Body of pancreas (tissue), 4 donors: Measurements from ENCODE around the gene FBLN2. TPM values are rescaled to one million over a fixed set of nuclear protein-coding genes. Genes with fewer than 3 reads are reported as not detected.
A peak's percentile ranks its signal among the peaks of the same experiment; 100 is the strongest.

Experiments
- ATAC-seq: fragments of 150-250 bp; one replicate; pipeline ENCODE4 v1.9.1; 2016
- DNase-seq, 4 donors: peaks; one replicate each; pipeline ENCODE4 v3.0.0-alpha.2; 2019
- H3K27ac ChIP-seq, 4 donors: fragments of 200-600 bp; sonication (generic); 1 replicate in 3 of 4; 2 replicates in 1 of 4; pipeline versions ENCODE4 v1.5.1 to v1.6.1; 2016 to 2019; ENCODE audit warnings: mild to moderate bottlenecking in 1 of 4, mixed read lengths in 1 of 4, moderate library complexity in 1 of 4
- H3K27me3 ChIP-seq, 2 donors: fragments of 200-600 bp; sonication (generic); one replicate each; pipeline ENCODE4 v1.6.0; 2016; ENCODE audit warnings: mild to moderate bottlenecking in 1 of 2
- H3K36me3 ChIP-seq, 2 donors: fragments of 200-600 bp; sonication (generic); replicated peaks in 1 of 2; 2 replicates each; pipeline ENCODE4 v1.5.1; 2016; ENCODE audit warnings: low read depth in 2 of 2; ENCODE audit not compliant: insufficient read depth in 1 of 2
- H3K4me1 ChIP-seq: fragments of 200-600 bp; sonication (generic); one replicate; pipeline ENCODE4 v1.6.0; 2016
- H3K4me3 ChIP-seq, 2 donors: fragments of 200-600 bp; sonication (generic); 1 replicate in 1 of 2; 2 replicates in 1 of 2; pipeline ENCODE4 v1.5.1; 2016 to 2019
- H3K9me3 ChIP-seq, 3 donors: fragments of 200-600 bp; sonication (generic); 1 replicate in 2 of 3; 2 replicates in 1 of 3; pipeline ENCODE4 v1.5.1; 2016
- POLR2A ChIP-seq, 3 donors: fragments of 450-650 bp; IDR thresholded peaks; one replicate each; pipeline ENCODE4 v1.6.1; 2016; ENCODE audit warnings: antibody characterized with exemption in 3 of 3, mild to moderate bottlenecking in 2 of 3
- WGBS, 2 donors: methylation state at CpG; one replicate each; pipeline ENCODE4 v1.1.5; 2017; 5-methylcytosine and 5-hydroxymethylcytosine counted together
- intact Hi-C: fragments of 100-400 bp; cut with DNase I; formaldehyde crosslinking; loops from one replicate; pipeline ENCODE4 v1.15.1; 2023
- total RNA-seq, 2 donors: library from RNA; depleted of rRNA; stranded (reverse); fragments of >200 nt; gene quantifications; one replicate each; pipeline ENCODE4 v1.1.0, GENCODE V29; 2016
- TF ChIP-seq, protein P1 (sequence below), 7 experiments: fragments of 450-650 bp in 4 of 7; fragments of 200-600 bp in 3 of 7; sonication (generic) in 3 of 7; IDR thresholded peaks; one replicate each; pipeline ENCODE4 v1.5.1; 2016 to 2019; ENCODE audit warnings: antibody characterized with exemption in 7 of 7

The FBLN2 gene
- total RNA-seq, 2 donors from 2014 or later: 18.9 to 54.7 TPM

DNA sequence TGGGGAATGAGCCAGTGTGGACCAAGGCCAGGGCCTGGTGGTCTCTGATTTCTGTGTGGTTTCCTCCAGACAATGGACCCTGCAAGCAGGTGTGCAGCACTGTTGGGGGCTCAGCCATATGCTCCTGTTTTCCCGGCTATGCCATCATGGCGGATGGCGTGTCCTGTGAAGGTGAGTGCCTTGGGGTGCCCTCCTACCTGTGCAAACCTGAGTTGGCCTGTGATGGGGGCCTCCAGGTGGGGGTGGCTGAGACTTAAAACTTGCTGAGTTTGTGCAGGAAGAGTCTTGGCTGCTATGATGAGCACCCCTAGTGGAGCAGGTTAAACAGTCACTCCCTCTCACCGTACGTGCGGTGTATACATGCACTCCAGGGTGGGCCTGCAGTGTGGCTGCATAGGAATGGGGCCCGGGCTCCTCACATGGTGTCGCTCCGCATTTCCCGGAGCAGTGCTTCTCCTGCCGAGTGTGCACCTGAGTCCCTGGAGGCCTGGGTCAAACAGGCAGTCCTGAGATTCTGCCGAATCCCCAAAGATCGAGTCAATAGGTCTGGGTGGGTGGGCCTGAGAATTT lies 70.8 kb downstream of the FBLN2 start:
- ATAC-seq (no peak), DNase-seq (no peak)
- no peaks in the 10 kb centered on the region for H3K9me3 ChIP-seq
- no peaks in the 10 kb centered on the region for H3K27me3 ChIP-seq
- intact Hi-C loops: no loop called here
- H3K27ac ChIP-seq: no peak overlapping the region
- TF ChIP-seq POLR2A (IDR thresholded peaks at IDR 0.05): no peak
- TF ChIP-seq, protein P1, sequence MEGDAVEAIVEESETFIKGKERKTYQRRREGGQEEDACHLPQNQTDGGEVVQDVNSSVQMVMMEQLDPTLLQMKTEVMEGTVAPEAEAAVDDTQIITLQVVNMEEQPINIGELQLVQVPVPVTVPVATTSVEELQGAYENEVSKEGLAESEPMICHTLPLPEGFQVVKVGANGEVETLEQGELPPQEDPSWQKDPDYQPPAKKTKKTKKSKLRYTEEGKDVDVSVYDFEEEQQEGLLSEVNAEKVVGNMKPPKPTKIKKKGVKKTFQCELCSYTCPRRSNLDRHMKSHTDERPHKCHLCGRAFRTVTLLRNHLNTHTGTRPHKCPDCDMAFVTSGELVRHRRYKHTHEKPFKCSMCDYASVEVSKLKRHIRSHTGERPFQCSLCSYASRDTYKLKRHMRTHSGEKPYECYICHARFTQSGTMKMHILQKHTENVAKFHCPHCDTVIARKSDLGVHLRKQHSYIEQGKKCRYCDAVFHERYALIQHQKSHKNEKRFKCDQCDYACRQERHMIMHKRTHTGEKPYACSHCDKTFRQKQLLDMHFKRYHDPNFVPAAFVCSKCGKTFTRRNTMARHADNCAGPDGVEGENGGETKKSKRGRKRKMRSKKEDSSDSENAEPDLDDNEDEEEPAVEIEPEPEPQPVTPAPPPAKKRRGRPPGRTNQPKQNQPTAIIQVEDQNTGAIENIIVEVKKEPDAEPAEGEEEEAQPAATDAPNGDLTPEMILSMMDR (IDR thresholded peaks at IDR 0.05): no peak
- H3K36me3 ChIP-seq: no peaks in the 10 kb centered on the region
- H3K4me1 ChIP-seq: no peaks in the 10 kb centered on the region
- 90% methylated on average over 13 of the region's 13 CpGs; no CpG with 5 or more reads in 1 of the 2 donors for WGBS, 2 donors
- H3K4me3 ChIP-seq: no peak overlapping the region

DNA sequence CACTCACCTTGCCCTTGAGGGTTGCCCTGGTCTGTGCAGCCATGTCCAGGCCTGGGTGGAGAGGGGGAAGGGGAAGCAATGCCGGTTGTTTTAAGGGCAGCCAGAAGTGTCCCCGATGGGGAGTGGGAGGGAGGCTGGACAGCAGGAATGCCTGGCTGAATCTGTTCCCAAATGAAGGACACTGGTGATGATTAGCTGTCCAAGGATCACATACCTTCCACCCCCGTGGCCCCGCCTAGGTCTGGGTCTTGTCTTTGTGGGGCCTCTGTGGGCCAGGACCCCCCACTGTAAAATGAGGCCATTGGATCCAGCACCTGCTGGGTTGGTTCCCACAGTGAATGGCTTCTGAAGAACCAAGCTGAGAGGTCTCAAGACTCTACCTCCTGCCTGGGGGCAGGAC lies 71.4 kb downstream of the FBLN2 start:
- DNase-seq: no peak
- no peak for TF ChIP-seq POLR2A (IDR thresholded peaks at IDR 0.05)
- TF ChIP-seq, protein P1 (IDR thresholded peaks at IDR 0.05): no peak
- 81 to 87% methylated on average over 4 of the region's 4 CpGs for WGBS, 2 donors
- intact Hi-C loops: no loop called here
- Histone ChIP-seq H3K9me3 (no peaks in the 10 kb centered on the region), H3K4me3 (no peak overlapping the region), H3K36me3 (no peaks in the 10 kb centered on the region), H3K4me1 (no peaks in the 10 kb centered on the region), H3K27ac (no peak overlapping the region), H3K27me3 (no peaks in the 10 kb centered on the region)
- ATAC-seq: no peak

DNA sequence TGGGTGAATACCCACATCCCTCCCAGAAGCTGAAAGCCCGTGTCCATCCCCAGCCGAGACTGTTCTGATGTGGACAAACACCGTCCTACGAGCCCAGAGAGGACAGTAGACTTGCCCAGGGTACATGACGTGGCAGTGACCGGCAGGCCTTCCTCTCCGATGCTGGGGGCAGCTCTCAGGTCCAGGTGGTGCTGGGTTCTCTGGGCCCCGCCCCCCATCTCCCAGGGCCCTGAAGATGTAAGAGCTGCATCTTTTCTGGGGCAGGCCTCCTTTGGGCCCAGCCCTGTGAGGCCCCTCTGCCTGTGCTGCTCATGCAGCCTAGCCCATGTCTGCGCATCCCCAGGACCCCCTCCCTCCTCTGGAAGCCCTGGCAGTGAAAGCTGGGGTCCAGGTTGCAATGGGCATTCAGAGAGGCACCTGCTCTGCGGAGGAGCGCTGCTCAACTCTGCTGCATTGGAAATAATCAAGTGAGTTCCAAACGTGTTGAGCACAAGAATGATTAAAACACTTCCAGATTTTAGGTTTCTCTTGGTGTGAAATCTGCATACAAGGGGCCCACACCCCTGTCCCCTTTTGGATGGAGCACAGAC lies 71.9 kb downstream of the FBLN2 start:
- 88% methylated on average over 12 of the region's 12 CpGs for WGBS, 2 donors
- H3K9me3 ChIP-seq: no peaks in the 10 kb centered on the region
- no peaks in the 10 kb centered on the region for H3K4me1 ChIP-seq
- DNase-seq (no peak), ATAC-seq (no peak)
- no peak overlapping the region for H3K4me3 ChIP-seq
- no peaks in the 10 kb centered on the region for H3K36me3 ChIP-seq
- no peaks in the 10 kb centered on the region for H3K27me3 ChIP-seq
- no peak overlapping the region for H3K27ac ChIP-seq
- TF ChIP-seq POLR2A (IDR thresholded peaks at IDR 0.05): no peak
- TF ChIP-seq, protein P1 (IDR thresholded peaks at IDR 0.05): no peak
- intact Hi-C loops: no loop called here

DNA sequence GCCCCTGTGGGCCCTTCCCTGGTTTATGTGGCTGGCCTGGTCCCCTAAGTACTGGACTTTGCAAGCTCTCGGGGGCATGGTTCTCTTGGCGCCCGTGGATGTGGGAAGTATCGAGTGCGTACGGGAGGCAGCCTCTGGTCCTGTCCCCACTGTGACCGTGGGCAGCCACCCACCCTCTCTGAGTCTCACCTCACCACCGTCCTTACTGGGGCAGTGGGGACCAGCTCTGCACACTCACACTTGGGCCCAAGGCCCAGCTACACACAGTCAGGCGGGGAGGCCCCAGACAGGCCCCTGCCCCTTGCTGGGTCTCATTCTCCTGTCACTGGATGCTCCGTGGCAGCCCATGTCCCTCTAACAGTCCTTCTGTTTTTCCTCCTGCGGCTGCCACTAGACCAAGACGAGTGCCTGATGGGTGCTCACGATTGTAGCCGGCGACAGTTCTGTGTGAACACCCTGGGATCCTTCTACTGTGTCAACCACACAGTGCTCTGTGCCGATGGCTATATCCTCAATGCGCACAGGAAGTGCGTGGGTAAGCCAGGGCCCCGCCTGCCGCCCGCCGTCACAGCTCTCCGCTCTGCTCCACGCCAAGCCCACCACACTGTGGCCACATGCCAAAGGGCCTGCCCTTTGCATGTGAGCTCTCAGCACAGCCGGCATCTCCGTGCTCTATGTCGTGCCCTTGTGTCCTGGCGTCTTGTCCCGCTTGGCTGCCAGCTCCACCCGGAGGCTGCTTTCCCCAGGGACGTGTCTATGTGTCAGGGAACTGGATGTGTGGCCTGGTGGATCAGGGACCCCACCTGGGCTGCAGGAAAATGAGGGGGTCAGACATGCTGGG lies 72.7 kb downstream of the FBLN2 start:
- 83 to 84% methylated on average over 14 to 28 of the region's 31 CpGs for WGBS, 2 donors
- H3K9me3 ChIP-seq: no peaks in the 10 kb centered on the region
- no peak overlapping the region for H3K4me3 ChIP-seq
- TF ChIP-seq POLR2A (IDR thresholded peaks at IDR 0.05): no peak
- TF ChIP-seq, protein P1 (IDR thresholded peaks at IDR 0.05): no peak
- no peaks in the 10 kb centered on the region for H3K4me1 ChIP-seq
- intact Hi-C loops: no loop called here
- peak; percentile 29 for ATAC-seq
- H3K27me3 ChIP-seq: no peaks in the 10 kb centered on the region
- H3K27ac ChIP-seq: no peak overlapping the region
- DNase-seq: no peak
- no peaks in the 10 kb centered on the region for H3K36me3 ChIP-seq
